ENCODE measurements around the gene NEURL1B.

Gene NEURL1B

DNA sequence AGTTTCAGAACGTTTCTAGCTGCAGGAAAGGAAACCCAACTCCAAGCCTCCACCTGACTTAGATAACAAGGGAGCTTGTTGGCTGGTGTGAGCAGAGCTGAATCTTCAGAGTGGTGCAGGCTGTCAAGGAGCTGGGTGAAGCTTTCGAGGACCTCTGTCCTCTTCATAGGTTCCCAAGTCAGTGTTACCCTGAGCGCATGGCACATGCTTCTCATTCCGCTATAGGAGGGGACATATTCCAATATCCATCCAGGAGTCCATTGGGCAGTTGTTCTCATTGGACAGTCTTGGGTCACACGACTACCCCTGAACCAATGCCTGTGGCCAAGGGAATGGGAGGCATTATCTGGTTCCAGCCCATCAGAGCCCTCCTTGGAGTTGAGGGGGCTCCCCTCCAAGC, 79.6 kb downstream of the NEURL1B start:
- no peak for DNase-seq

DNA sequence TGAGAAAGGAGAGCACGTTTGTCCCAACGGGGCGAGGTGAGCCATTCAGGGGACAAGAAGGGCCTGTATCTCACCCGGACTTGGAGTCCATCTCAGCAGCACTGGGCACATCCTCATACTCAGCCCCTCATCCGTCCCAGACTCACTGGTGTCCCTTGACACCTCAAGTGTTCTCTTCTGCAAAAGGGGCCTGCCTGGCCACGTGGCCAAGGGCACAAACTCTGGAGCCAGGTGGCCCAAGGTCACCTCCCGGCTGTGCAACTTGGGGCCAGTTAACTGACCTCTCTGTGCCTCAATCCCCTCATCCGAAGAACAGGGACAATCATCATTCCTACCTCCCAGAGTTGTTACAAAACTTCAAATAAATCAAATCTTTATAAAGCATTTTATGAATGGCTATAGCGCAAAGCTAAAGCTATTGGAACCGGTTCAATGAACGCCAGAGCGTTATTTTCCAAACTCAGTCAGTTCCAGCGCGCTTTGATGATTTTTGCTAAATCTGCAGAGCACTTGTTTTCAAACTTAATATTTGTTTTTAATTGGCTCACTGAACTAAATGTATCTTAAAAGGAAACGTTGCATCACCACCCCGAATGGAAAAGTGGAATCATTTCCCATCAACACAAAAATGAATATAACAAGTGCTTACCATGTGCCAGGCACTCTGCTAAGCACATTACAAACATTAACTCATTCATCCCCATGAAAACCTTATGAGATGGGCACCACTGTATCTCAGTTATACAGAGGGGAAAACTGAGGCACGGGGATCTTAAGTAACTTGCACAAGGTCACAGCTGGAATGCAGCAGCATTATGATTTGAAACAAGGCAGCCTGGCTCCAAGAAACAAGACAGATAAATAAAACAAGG, 80.6 kb downstream of the NEURL1B start:
- no peak for DNase-seq

DNA sequence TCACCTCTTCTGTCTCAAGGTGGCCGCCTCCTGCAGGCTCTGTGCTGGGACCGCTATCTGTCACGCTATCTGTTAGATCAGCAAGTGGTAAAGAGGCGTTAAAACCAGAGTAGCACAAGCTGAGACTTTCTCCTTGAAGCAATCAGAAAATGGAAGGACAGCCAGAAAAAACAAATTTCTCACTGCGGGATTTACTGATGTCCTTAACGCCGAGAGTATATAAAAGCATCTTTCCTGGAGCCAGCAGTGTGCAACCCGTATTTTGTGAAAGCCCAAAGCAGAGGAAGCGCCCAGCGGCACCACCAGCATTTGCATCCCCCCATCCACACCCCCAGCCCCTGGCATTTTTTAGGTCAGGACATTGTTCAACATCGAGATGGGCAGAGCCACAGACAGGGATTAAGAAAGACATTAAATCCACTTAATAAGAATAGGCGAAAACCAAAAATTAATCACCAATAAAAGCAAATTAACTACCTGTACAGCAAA, 81.3 kb downstream of the NEURL1B start:
- DNase-seq = no peak

DNA sequence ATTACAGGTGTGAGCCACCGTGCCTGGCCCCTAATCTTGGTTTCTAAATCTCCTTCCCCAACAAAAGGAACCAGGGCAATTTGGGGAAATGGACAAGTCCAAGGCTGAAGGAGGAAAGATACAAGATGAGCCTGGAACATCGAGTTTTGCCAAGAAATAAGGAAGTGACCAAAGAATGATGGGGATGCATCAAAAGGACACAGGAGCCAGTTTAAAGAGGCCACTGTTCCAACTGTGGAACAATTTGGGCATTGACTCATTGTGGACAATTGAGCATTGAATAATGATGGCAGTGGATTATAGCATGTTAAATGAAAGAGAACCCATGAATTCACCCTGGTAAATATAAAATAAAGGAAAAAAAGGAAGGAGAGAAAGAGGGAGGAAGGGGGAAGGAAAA, 82.4 kb downstream of the NEURL1B start:
- no peak for DNase-seq

DNA sequence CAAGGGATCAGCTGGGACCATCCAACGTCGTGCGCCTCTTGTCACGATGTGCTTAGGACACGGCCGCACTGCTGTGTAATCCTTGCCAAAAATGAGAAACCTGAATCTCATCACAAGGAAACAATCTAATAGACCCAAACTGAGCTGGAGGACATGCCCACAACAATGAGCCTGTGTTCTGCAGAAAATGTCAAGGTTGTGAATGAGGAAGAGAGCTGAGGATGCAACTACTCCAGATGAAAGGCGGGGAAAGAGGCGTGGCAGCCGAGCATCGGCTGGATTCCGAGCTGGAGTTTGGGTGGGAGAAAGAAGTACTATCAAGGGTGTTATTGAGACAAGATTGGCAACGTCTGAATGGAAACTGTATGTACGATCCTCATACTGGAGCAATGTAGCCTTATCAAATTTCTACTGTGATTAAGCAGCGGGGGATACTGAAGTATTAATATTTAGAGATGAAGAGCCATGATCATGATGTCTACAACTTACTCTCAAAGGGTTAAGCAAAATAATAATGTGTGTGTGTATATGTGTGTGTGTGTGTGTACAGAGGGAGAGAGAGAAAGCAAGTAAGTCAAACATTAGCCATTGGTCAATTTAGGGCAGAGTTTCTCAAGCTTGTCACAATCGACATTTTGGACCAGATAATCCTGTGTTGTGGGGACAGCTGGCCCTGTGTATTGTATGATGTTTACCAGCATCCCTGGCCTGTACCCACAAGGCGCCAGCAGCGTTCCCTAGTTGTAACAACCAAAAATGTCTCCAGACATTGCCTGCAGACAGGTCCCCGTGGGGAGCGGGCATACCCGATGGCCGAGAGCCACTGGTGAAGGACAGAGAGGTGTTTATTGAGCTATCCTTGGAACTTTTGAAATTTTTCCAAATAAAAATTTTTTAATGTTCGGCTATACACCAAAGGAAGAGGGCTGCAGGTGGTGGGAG, 83.5 kb downstream of the NEURL1B start:
- DNase-seq = no peak

DNA sequence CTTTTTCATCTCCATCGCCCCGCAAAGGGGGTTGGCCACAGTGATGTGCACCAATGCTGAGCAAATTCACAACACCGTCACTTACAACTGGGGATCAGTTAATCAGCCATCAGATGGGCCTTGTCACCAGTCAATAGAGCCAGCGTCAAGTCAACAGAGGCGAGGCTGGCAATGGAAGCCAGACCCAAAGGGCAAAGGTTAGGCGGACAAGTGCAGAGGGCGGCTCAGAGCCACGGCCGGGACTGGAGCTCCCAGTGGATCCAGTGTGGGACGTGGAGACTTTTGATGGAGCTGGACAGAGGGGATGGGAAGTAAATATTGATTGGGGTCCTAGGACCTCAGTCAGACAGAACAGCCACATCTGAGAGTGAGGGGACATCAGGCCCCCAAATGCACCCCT, 84.2 kb downstream of the NEURL1B start:
- no peak for DNase-seq

DNA sequence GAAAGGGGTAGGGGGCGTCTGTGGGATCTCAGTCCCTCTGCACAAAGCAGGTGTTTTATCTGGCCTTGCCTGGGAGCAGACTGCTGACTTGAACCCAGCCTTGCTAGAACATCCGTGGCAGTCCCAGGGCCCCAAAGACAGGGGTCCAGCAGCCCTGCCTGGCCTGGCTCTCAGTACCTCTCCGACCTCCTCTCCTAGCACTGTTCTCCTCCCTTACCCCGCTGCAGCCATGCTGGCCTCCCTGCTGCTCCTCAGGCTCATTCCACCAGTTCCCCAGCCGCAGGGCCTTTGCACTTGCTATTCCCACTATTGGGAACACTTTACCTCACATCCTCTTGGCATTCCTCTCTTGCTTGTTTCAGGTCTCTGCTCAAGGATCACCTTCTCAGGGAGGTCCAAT, 84.7 kb downstream of the NEURL1B start:
- no peak for DNase-seq

DNA sequence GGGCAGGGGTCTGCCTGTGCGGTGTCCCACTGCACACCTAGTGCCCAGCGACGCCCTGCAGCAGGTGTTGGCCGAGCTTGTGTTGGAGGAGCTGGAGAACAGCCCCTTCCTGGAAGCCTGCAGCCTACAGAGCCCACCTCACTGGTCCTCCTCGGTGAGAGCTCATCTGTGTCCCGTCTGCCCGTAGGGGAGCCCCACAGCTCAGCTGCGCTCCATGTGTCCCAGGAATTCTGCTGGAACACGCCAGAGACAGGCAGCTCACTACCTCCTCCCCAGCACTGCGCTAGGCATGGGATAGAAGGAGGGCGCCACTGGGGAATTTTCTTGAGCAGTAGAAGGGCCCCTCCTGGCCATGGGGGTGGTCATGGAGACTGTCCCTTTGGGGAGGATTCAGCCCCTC, 85.9 kb downstream of the NEURL1B start:
- no peak for DNase-seq

DNA sequence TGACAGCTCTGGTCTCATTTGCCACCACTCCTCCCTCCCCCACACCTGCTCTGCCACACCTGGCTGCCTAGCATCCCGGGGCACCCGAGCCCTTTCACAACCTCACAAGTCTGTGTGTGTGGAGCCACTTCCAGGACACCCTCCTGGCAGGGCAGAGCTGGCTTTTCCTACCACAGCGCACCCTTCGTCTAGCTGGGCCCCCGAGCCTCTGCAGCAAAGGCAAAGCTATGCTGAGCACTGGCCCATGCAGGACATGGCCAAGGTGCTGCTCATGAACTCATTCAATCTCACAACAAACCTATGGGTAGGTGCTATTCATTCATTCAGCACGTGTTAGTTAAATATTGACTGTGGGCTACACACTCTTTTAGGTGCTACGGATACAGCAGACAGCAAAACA, 86.5 kb downstream of the NEURL1B start:
- no peak for DNase-seq

DNA sequence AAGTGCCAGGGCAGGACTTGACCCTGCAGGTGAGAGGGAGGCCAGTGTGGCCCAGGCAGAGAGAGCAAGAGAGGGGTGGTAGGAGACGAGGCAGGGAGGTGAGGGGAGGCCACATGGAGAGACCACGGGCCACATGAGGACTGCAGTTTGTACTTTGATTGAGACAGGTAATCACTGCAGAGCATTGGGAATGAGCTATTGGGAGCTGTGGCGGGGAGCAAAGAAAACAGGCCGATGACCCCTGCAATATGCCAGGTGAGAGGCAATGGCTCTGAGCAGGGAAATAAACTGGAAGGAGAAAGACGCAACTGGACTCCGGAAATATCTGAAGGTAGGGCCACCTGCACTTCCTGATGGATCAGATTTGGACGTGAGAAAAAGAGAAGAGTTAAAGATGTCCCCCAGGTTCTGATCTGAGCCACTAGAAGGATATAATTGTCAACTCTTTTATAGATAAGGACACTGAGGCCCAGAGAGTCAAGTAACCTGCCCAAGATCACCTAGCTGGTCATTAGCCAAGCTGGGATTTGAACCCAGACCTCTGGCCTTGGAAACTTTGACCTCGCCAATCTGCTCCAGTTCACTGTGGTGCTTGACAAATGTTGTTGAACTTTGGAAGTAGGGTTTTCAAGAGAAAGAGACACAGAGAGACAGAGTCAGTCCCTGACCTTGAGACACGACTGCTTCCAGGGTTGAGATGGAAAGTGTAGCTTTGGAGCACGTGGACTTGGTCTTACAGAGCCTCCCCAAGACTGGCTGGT, 87.6 kb downstream of the NEURL1B start:
- DNase-seq = no peak

DNA sequence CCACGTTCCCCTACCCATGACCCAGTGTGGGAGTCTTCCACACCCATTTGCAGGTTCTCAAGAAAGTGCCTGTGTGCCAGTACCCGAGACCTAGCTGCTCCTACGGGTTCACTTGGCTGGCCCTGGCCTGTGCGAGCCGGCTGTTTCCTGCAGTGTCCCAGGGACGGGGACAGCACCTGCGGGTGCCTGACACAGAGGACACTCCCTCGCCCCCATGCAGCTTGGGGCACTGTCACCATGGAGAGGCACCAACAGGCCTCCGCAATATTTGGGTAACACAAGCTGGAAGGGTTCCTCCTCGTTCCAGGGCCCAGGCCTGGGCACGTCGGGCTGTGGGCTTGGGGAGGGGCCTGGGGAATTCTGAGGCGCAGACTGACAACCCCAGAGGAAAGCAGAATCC, 88.5 kb downstream of the NEURL1B start:
- no peak for DNase-seq

DNA sequence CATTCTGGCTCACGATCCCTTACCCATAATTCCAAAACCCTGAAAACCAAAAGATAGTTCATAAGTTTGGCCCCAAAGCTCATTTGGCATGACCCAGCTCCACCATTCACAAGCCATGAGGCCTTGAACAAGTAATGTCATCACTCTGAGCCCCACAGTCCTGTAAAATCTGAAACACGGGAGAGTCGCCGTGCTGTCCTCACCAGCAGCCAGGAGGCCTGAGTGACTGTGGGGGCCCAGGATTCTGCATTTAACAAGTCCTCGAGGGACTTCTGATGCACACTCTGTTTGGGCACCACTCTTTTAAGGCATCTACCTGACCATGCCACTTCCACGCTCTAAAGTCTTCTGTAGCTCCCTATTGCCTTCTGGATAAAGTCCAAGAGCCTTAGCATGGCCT, 89.2 kb downstream of the NEURL1B start:
- no peak for DNase-seq

DNA sequence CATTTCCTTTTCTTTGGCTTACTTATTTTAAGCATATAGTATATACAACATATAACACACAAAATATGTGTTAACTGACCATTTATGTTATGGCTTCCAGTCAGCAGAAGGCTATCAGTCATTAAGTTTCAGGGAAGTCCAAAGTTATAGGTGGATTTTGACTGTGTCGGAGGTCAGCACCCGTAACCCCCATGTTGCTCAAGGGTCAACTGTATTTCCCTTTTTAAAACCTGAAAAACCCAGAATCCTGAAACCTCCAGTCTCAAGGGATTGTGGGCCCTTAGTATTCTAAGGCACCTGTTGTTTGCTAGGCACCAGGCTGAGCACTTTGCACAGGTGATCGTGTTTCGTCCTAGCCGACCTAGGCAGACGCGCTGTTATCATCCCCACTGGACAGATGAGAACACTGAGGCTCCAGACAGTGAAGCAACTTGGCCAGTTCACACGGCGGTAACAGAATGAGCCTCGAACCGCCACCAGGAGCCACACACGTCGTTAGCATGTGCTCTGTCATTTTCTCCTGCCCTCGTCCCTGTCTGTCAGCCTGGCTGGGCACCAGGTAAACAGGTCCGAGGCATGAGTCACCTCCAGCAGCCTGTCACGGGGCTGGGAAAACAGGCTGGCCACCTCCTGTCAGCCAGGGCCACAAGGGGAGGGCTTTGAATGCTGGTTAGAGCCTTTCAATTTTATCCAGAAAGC, 90.1 kb downstream of the NEURL1B start:
- no peak for DNase-seq

DNA sequence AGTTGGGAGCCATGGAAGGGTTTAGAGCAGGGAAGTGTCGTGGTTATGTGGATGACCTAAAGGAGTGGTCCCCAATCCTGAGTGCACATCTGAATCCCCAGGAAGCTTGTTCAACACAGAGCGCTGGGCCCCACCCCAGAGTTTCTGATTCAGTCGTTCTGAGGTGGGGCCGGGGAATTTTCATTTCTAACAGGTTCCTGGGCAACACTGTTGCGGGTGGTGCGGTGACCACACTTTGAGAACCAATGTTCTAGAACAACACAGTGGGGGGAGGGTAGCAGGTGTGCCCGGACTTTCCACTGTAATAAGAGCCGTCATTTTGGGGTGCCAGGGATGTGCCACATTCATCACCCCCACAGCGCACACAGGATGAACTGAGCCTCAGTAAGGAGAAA, 90.6 kb downstream of the NEURL1B start:
- no peak for DNase-seq

DNA sequence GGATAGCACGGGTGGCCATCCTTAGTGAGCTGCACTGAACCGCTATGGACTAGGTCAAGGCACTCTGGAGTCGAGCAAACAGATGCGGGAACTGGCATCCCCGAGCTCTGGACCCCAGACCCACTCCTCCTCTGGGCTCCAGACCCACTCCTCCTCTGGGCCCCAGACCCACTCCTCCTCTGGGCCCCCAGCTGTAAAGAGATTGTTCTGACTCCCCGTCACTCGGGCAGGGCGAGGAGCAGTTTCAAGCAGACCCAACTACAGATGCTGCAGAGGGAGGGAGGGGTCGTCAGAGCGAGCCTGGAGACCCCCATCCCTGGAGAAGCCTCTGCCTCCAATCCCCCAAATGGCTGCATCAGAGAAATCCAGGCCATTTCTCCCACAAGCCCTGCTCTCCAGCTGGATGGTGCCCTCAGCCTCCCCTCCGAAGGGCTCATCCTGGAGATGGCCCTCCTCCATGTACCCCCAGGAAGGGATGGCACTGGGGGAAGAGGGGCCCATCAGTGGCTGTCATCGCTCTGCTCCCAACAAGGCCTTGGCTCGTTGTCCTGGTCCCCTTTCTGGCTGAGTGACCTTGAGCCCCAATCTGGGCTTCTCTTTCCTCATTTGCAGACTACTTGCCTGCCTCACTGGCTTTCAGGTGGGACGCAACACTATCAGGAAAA, 91.3 kb downstream of the NEURL1B start:
- no peak for DNase-seq

DNA sequence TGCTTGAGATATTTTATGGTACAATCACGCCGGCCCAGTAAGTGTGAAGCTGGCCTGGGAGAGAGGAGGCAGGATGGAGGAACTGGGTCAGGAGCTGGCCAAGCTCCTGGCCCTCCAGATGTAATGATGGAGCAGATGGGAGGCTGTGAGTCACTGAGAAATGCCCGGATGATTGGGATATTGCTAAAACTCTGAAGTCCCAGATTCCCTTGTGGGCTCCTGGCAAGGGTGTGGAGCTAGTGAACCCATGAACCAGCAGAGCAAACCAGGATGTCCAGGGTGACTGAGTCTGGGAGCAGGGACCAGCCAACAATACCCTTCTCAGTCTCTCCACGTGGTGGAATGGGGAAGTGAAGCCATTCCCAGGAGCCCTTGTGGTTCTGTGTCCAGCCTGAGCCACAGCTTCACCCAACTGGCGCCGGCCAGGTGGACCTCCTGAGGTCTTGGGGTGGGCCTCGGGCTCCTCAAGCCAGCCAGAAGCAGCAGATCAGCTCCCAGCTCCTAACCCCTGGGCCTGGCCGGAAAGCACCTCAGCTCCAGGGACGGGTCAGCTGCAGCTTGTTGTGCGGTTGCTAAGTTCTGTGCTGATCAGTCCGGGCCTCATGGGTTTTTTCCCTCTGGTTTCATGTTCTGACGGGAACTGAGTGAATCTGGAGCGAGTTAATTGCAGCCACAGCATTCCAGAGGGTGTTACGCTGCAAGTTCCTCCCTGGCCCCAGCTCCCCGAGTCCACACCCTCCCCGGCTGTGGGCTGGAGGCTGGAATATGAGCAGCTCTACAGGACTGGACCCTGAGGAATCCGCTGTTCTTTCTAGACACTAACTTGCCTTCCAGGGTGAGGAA, 92.3 kb downstream of the NEURL1B start:
- DNase-seq = peak; percentile 98

DNA sequence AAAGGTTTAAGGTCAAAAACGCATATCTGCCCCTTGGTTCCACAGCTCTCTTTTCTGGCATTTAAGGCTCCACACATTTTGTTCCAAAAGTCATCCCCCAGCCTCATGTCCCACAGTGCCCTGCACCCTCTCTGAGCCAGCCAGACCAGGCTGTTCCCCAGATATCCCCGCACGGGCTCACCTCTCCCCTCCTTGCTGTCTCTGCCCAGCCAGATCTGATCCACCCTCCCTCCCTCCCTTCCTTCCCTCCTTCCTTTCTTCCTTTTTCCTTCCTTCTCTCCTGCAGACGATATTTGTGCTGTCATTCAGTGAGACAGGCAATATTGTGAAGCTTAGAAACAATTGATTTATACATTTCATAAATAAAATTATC, 92.9 kb downstream of the NEURL1B start:
- no peak for DNase-seq

DNA sequence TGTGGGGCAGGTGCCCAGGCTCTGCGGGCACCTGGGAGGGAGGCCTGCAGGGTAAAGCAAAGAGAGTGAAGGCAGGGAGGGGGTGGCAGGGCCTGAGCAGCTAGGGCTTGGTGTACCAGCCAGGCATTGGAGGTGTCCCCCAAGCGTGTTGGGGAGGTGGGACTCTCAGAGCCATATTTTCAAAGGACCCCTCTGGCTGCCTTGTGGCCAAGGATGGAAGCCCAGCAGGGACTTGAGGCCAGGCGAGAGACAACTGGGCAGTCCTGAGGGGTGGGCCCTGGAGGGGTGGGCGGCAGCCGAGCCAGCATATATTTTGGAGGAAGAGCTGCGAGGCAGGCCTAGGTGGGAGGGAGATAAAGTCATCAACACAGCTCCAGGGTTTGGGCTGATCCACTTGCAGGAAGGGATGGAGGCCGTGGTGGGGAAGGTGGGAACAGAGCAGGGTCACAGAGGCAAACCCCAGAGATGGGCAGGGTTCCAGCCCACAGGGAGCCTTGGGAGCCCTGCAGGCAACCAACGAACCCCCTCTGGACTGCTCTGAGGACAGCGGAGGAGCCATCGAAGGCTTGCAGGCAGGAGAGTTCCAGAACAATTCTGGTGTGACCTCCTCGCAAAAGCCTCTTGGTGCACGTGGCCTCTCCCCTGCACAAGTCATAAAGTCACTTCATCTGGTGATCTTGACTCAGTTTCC, 94.2 kb downstream of the NEURL1B start:
- no peak for DNase-seq

DNA sequence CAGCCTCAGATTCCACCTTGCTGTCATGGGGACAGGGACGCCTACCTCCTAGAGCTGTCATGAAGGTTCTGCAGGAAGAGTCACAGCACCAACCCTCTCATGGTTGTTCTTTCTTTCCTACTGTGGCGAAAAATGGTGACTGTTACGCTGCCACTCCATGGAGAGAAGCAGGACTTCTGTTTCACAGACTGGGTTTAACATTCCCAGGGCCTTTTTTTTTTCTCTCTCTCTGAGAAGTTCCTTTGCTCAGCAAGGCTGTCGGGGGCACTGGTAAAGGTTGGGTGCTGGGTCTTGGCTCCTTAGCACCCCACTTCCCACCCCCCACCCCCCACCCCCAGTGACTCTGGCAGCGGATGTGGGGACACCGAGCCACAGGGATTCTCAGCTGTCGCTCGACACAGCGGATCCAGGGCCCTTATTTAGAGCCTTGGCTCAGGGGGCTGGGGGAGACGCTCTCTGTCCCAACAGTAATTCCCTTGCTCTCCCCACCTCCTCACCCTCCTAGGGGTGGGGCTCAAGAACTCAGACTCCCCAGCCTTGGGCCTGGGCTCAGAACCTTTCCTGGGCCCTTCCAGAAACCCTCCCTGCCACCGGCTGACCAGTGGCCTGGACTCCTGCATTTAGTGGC, 95.6 kb downstream of the NEURL1B start:
- no peak for DNase-seq

DNA sequence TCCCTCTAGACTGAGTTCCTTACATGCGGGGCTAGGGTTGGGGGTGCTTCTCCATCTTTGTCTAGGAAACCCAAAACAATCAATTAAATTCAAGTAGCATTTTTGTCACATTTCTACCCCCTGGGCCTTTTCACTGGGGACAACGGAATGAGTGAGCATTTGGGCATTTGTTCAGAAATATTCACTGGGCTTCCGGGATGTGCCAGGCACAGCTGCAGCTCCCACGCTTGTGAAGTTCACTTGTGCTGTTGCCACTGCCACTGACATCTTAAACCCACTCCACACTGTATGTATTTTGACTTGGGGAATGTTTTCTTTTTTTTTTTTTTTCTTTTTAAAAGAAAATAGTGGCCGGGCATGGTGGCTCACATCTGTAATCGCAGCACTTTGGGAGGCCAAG, 98.3 kb downstream of the NEURL1B start:
- no peak for DNase-seq

Measured in EL (cell line).